Urothelium cell line (cell line): ENCODE results near the gene MPEG1.

Source experiments
- DNase-seq: peaks from one replicate; pipeline ENCODE4 v3.0.0; 2011; ENCODE audit warnings: low spot score, mixed read lengths
- FAIRE-seq: peaks from 2 replicates; lab custom pipeline; 2011; peaks lifted over from hg19 to GRCh38; lab: Jason Lieb, UNC

MPEG1 gene, protein sequence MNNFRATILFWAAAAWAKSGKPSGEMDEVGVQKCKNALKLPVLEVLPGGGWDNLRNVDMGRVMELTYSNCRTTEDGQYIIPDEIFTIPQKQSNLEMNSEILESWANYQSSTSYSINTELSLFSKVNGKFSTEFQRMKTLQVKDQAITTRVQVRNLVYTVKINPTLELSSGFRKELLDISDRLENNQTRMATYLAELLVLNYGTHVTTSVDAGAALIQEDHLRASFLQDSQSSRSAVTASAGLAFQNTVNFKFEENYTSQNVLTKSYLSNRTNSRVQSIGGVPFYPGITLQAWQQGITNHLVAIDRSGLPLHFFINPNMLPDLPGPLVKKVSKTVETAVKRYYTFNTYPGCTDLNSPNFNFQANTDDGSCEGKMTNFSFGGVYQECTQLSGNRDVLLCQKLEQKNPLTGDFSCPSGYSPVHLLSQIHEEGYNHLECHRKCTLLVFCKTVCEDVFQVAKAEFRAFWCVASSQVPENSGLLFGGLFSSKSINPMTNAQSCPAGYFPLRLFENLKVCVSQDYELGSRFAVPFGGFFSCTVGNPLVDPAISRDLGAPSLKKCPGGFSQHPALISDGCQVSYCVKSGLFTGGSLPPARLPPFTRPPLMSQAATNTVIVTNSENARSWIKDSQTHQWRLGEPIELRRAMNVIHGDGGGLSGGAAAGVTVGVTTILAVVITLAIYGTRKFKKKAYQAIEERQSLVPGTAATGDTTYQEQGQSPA

DNA sequence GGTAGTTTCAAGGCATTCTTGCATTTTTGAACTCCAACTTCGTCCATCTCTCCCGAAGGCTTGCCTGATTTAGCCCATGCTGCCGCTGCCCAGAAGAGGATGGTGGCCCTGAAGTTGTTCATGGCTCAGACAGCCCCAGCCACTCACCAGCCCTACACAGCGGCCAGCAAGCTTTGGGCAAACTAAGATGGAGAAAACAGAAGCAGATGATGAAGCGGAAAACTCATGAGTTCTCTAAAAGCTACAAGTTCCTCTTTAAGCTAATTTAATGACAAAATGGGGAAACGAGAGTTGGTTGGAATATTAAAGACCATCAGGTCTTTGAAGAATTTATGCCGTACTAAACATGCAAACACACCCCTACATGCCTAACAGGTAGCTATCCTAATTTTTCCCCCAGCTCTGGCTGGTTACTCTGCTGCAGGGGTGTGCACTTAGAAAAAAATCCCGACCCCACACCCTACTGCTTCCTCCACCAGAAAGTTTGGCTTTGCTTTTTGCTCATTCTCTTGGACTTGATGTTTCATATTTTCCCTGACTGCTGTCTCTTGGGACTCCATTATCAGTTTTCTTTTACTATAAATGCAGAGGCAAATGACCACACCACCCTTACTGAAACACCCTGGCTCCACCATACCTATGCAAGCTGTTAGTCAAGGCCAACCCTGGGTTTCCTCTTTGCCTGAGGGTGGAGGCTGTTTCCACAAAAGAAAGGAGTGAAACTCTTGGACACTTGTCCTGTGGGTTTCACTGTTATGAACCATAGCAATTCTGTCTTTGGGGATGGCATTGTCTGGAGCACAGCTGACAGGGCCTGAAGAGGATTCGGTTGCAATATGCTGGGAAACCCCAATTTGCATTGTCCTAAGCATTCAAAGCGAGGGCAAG is at the start of gene MPEG1:
TSS of gene MPEG1 (minus strand) at position 184 of the 888 bp plus-strand sequence. CDS start at position 122, 62 bp downstream.
- FAIRE-seq (no peak), DNase-seq (no peak)

DNA sequence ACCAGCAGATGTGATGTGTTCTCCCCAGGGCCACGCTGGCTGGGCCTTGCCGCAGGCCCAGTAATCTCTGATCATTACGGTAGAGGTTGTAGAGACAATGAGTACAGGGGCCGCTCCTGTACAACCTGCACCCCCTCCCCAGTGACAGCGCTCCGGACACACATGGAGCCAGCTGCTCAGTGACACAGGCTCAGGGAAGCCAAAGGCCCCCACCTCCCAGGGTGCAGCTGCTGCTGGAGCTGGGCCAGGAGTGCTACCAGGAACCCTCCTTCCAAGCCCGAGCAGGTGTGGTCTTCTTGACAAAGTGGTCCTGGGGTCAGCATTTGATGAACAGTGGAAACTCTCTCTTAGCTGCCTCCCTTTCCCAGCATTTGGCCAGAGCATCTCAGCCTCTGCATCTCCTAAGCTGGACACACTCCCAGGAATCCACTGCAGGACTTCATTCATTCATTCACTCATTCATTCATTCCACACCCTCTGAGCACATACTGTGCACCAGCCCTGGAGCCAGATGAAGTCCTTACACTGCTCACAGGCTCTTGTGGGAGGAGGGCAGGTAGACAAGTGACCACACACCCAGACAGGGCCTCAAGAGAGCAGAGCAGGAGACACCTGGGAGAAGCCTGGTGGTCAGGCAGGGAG is 49.6 kb upstream of the MPEG1 start:
- DNase-seq = no peak
- FAIRE-seq = no peak

DNA sequence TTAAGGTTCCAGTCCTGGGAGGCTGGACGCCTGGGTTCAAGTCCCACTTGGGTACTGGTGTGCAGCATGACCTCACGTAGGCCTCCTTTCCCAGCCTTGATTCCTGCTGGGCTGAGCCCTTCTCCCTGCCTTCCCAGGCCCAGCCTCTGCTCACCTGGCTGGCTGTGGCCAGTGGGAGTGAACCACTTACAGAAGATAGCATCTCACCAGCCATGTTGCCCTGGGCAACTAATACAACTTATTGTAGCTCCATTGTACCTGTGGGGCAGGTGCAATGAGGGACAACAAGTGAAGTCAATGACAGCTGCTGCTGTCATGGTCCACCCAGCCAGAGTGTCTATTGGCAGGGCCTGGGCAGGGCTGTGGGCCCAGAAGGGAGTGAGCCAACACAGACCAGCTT is 48.4 kb upstream of the MPEG1 start:
- no peak for FAIRE-seq
- no peak for DNase-seq

DNA sequence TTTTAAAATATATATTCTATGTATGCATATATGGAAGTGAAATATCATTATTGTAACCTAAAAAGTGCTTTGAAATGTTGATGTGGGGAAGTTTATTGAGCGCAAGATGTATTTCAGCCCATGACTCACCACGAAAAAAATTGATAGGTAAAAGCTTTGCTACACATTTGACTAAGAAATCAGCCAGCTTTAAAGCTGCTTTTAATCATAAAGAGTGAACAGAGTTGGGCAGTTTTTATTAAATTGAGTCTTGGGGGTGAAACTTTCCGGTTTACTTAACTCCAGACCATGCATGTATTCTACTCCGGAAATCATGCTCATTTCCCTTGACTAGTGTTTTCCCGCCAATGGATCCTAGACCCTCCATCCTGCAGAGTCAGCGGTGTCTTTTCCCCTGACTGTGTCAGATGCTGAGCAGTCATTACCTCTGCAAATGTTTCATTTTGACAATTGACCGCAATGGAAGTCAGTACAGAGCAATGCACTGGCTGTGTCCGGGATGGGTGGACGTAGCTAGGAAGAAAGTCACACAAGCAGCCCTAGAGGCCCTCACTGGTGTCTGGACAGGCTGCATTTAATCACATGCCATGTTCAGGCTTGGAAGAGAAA is 47.2 kb upstream of the MPEG1 start:
- DNase-seq (no peak), FAIRE-seq (no peak)

DNA sequence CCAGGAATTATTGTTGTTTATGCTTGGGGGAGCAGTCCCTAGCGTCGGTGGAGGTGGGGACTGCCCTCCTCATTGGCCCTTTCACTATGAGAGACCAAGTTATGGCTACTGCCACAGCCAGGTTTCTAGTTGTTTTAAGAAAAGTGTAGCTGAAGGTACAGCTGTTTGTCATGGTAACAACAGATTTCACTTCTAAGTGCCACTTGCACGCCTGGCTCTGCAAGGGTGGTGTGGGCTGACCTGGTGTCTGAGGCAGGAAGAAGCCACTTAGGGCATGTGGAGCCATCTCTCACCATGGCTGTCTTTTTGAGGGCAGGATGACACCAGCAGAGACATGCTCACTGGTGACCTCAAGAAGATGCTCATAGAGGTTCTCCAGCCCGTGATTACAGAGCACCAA is 46.3 kb upstream of the MPEG1 start:
- FAIRE-seq (no peak), DNase-seq (no peak)

DNA sequence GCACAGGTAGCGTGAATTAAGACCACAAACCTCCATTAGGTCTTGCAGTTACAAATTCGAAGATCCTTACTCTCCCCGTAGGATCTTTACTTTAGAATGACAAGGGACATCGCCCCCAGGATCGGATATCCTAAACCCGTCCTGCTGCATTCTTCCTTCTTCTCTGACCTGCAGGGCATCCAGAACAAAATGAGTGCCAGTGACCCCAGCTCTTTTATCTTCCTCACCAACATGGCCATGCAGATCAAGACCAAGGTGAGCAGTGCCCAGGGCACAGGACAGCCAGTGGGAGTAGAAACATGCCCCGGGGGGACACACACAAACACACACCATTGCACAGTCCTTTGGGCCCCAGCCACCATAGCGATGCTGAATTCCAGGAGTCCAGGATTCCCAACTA is 42.6 kb upstream of the MPEG1 start:
- no peak for FAIRE-seq
- DNase-seq = no peak

DNA sequence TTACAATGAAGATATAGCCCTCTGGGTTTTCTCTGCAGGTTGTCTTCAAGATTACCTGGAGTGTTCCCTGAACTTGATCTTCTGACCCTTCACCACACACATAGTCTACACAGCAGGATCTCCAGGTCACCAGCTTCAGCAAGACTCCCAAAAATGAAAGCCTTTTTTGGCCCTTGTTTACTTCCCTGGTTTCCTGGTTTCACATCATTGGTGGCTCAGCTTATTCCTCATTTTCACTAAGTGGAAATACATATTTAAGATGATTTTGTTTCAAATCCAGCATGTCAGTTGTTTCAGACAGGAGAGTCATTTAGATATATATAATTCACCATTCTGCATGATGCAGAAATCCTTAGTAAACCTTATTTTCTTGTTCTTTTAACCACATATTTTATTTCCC is 41.6 kb upstream of the MPEG1 start:
- FAIRE-seq (no peak), DNase-seq (no peak)

DNA sequence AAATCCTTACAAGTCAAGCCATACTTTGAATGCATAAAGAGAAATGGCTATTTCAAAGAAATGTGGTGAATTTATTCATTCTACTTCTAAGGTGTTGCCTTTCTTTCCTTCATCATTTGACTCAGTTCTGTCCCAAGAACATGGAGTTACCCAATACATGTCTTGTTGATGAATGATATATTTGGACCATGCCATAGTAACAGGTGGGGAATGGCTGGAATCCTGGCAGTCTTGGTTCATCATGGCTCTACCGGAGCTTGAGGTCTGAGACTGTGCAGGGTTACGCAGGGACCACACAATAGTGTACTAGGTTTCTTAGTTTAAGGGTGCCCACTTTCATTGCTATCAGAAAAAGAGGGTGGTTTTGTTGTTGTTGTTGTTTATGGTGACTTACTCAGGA is 40.3 kb upstream of the MPEG1 start:
- FAIRE-seq = no peak
- no peak for DNase-seq

DNA sequence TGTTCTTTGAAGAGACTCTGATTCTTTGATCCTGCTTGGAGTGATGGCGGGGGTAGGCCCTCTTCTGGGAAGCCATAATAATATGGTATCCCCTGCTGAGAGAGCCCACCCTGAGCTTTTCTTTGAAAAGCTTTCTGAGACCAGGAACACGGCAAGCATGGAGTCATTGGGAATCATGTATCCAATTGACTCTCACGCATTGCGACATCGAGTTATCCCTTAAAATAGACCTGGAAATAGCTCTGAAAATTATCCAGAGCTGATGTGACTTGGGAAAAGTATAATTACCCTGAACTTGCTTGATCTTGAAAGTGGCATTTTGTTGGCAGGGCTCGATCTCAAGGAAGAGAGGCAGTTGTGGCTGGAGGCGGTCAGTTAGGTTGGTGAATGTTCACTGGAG is 36.8 kb upstream of the MPEG1 start:
- DNase-seq = no peak
- no peak for FAIRE-seq

DNA sequence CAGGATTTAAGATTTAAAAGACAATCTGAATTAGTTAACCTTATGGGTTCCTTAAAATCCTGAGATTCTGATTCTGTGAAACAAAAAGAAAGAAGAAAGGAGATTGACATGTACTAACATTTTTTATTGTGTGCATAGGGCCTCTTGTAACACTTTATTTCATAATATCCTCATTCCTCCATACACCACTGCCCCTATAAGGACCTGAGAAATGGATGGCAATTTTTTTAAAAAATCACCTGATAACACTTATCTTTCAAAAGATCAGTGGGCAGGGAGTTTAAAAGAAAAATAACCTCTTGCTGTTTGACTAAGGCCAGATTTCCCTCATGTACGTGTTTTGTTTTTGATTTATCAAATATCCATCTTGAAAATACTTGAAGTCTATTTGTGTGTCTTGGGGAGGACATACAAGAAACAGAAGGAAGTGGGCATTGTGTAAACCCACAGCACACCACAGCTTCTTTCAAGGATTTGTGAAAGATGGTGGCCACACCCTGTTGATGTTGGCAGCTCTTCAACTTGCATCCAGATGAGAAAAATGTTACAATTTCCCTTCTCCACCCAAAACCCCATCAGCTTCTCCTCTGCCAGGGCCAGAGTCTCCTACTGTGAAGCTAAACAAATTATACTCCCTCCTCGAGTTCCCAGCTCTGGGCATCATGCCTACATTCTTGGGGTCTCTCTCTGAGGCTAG is 35.0 kb upstream of the MPEG1 start:
- DNase-seq (no peak), FAIRE-seq (no peak)

DNA sequence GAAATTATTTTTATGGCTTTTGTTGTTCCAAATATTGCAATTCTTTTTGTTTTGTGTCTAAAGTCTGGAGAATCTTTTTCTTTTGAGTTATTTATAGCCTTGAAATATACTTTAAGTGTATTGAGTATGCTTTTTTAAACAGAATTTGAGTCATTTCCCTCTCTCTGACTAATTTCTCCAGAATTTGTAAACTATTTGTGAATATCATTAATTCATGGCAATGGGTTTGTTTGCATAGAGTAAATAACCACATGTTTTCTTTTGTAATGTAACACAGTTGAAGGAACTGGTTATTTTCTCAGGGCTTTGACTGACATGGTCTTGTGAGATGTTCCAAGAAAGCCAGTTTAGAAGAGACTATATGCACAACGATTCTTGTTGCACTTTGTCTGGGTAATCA is 30.9 kb upstream of the MPEG1 start:
- FAIRE-seq = no peak
- DNase-seq = no peak

DNA sequence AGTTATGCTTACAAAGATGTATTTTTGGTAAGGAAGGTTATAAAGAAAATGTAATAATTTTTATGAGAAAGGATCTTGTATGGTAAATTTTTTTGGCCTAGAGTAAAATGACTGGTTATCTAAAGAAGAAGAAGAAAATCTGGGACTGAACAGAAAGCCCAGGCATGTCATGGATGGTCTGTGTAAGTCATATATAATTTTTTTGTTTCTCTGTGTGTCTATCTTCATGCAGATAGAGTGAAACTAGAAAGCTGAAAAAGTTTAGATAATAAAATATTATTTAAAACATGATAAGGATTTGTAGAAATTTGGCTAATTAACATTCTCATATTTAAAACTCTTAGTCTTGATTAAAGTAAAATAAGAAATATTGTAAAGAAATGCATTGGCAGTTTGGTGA is 27.6 kb upstream of the MPEG1 start:
- FAIRE-seq (no peak), DNase-seq (no peak)

DNA sequence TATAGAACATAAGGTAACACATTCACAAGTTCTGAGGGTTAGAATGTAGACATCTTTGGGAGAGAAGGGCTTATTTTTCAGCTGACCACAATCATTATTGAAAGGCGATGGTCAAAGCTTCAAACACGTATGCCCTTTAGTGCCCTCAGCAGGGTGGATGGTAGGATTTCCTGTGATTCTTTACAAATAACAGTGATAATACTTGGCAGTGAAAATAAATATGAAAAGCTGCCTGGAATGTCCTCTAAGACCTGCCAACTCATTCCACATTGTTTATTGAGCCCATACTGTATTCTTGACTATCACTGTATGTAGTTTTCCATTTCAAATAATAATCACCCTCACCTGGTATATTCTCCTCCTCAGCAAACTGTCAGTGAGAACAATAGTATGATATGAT is 13.7 kb upstream of the MPEG1 start:
- FAIRE-seq (no peak), DNase-seq (no peak)

DNA sequence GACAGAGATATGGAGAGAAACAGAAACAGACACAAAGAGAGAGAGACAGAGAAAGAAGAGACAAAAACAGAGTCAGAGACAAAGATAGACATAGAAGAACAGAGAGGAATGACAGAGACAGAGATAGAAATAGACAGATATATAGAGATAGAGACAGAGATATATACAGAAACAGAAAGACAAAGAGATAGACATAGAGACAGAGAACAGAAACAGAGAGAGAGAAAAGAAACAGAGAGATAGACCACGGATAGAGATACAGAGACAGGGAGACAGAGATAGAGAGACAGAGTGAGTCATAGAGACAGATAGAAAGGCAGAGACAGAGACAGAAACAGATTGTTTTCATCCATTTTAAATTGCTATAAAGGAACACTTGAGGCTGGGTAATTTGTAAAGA is 12.3 kb upstream of the MPEG1 start:
- FAIRE-seq (no peak), DNase-seq (no peak)

DNA sequence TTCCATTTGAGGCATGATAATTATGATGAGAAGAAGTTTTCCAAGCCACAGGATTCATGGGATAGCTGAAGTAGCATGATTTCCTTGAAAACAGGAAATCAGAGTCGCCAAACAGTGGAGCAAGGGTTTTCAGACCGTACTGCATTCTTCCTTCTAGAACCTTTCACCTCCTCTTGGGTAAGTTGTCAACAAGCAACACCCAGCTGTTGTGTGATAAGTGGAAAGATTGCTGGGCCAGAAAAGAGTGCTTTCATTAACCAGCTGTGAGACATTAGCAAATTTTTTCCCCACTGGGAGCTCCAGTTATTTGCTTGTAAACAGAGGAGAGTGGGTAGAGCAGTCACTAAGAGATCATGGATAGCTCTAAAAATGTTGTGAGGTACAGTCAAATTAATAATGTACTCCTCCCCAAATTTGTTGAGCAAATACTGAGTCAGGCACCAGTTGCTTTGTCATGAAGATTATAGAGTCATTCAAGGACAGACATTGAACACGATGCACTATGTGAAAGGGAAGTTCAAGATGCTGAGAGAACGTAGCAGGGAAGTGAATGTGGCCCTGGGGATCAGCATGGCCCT is 11.7 kb upstream of the MPEG1 start:
- FAIRE-seq = no peak
- DNase-seq = no peak

DNA sequence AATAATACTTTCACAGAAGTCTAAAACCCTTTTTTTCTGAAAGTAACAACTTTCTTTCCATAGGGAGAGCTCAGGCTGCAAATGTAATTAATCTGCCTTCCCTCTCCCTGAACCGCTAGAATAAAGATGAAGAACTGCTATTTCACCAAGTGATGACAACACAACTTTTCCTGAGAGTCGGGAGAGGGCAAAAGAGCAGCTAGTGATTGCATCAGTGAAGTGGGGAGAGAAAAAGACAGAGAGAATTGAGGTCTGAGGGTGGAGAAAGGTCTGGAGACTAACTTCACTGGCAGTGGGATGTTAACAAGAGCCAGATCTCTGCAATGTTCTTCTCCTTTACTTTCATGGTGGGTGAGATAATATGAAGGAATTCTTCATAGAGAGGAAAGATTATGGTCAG is 10.9 kb upstream of the MPEG1 start:
- FAIRE-seq (no peak), DNase-seq (no peak)

DNA sequence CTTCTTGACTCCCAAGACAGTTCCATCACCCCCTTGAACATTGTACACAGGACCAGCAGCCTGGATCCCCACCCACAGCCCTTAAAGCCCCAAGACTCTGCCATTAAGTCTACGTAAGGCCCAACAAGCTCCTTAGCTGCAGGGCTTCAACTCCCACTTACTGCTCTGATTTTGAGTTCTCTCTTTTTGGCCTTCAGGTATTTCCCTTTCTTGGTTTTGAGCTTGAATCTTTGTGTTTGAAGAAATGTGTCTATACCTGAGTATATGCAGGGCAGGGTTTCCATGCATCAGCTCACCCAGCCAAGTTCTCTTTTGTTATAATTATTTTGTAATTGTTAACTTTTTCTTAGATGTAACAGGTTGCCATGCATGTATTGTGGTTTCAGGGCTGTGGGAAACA is 10.4 kb upstream of the MPEG1 start:
- DNase-seq = no peak
- FAIRE-seq = no peak

DNA sequence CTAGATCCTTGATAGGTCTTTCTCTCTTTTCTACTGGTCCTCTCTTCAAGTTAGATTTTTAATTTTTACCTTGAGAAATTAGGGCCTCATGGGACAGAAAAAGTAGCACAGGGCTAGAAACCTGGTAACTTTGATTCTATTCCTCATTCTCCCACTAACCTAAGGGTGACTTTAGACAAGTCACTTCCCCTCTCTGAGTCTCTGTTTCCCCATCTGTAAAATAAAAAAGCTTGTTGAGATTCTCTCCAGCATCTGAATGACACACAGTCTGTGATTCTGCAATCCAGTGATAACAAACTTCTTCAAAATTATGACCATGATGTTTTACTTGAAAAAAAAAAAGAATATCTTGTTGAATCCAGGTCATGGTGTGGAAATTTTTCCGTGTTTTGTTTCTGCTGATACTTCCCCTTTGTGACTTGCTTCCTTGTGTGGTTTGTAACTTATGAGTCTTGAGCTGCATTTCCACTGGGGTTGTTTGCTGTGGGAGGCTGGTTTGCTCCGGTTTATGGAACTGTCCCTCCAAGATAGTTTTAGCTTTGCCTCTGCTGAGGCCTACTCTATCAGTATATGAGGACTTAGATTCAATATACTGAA is 9.8 kb upstream of the MPEG1 start:
- FAIRE-seq (no peak), DNase-seq (no peak)

DNA sequence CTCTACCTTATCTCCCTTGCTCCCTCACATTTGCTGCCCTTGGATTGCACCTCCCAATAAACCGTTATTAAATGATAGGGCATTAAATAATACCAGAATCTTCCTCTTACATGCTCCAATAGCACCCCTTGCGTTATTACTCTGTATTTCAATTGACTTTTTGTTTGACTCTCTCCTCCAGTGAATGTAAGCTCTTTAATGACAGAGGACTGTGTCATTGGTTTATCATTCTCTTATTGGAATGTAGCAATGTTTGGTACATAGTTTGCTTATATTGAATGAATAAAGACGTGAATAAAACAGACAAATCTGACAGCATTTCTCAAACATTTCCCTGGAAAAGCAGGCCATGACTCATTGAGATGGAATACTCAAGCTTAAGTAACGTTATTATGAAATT is 8.7 kb upstream of the MPEG1 start:
- no peak for DNase-seq
- FAIRE-seq = no peak
